H1 (cell line): ENCODE data around the gene TCHH. TPM values are rescaled to one million over a fixed set of nuclear protein-coding genes. Genes with fewer than 3 reads are reported as not detected.

Experiments
- CTCF ChIA-PET: fragments of 300-600 bp; sonication (Branson Sonifier 250); formaldehyde crosslinking; loops from one replicate; lab custom pipeline; 2021; ENCODE audit not compliant: partially characterized antibody; lab: Charles Lee
- POLR2A ChIA-PET: fragments of 300-600 bp; sonication (Branson Sonifier 250); formaldehyde crosslinking; loops from one replicate; lab custom pipeline; 2021; ENCODE audit warnings: inconsistent platforms; ENCODE audit not compliant: partially characterized antibody; lab: Charles Lee
- DNase-seq, 2 experiments: peaks; one replicate each; pipeline versions ENCODE4 v3.0.0 to v3.0.0-alpha.2; 2010 to 2022; ENCODE audit warnings: low spot score in 2 of 2, low read depth in 1 of 2, mixed read lengths in 1 of 2
- FAIRE-seq: peaks from 2 replicates; lab custom pipeline; 2011; peaks lifted over from hg19 to GRCh38; lab: Jason Lieb, UNC
- H2AFZ ChIP-seq: 2 replicates; pipeline ENCODE4 v1.8.1; 2012; ENCODE audit warnings: low read length, inconsistent platforms
- H2AK5ac ChIP-seq: 2 replicates; pipeline ENCODE4 v1.6.1; 2013; ENCODE audit warnings: low read depth, low read length
- H2BK120ac ChIP-seq: replicated peaks from 2 replicates; pipeline ENCODE3; 2013; ENCODE audit warnings: low read depth, low read length, inconsistent platforms
- H2BK12ac ChIP-seq: 2 replicates; pipeline ENCODE4 v1.6.1; 2013; ENCODE audit warnings: low read depth, low read length
- H2BK15ac ChIP-seq: 2 replicates; pipeline ENCODE4 v1.6.1; 2013; ENCODE audit warnings: low read length
- H2BK20ac ChIP-seq: 2 replicates; pipeline ENCODE4 v1.6.1; 2013; ENCODE audit warnings: low read length
- H2BK5ac ChIP-seq: 2 replicates; pipeline ENCODE4 v1.6.1; 2013; ENCODE audit warnings: low read depth, low read length
- H3K14ac ChIP-seq: 2 replicates; pipeline ENCODE4 v1.6.1; 2013; ENCODE audit warnings: inconsistent platforms; ENCODE audit not compliant: insufficient read length
- H3K18ac ChIP-seq: 2 replicates; pipeline ENCODE4 v1.6.1; 2013; ENCODE audit warnings: low read length; ENCODE audit errors: extremely low read depth
- H3K23ac ChIP-seq: 2 replicates; pipeline ENCODE4 v1.6.1; 2013; ENCODE audit warnings: inconsistent platforms; ENCODE audit not compliant: insufficient read length
- H3K23me2 ChIP-seq: 2 replicates; pipeline ENCODE4 v1.6.1; 2013; ENCODE audit warnings: low read depth, low read length
- H3K27ac ChIP-seq: 2 replicates; pipeline ENCODE4 v1.6.1; 2011; ENCODE audit warnings: low read depth, low read length, inconsistent platforms
- H3K27me3 ChIP-seq, 4 experiments: replicated peaks in 1 of 4; 1 replicate in 1 of 4; 2 replicates in 3 of 4; pipeline versions ENCODE4 v1.6.1 to v1.8.1; 2011 to 2013; ENCODE audit warnings: low read length in 3 of 4, mild to moderate bottlenecking in 3 of 4, inconsistent platforms in 2 of 4, mixed read lengths in 2 of 4, moderate library complexity in 1 of 4; ENCODE audit not compliant: control insufficient read depth in 3 of 4, insufficient read depth in 3 of 4; ENCODE audit errors: extremely low read depth in 1 of 4
- H3K36me3 ChIP-seq, 4 experiments: 2 replicates each; pipeline versions ENCODE4 v1.6.1 to v1.8.1; 2011 to 2013; ENCODE audit warnings: mild to moderate bottlenecking in 4 of 4, low read length in 3 of 4, moderate library complexity in 2 of 4, control low read depth in 1 of 4, inconsistent platforms in 1 of 4; ENCODE audit not compliant: insufficient read depth in 4 of 4, control insufficient read depth in 2 of 4
- H3K4ac ChIP-seq: replicated peaks from 2 replicates; pipeline ENCODE3; 2013; ENCODE audit warnings: low read length, low read depth, mixed read lengths, inconsistent platforms; ENCODE audit not compliant: insufficient read length
- H3K4me1 ChIP-seq, 4 experiments: replicated peaks in 1 of 4; 1 replicate in 1 of 4; 2 replicates in 3 of 4; pipeline versions ENCODE4 v1.6.1 to v1.8.1; 2011 to 2013; ENCODE audit warnings: low read length in 3 of 4, inconsistent platforms in 2 of 4, mixed read lengths in 1 of 4; ENCODE audit not compliant: insufficient read depth in 4 of 4, control insufficient read depth in 3 of 4
- H3K4me2 ChIP-seq, 2 experiments: 2 replicates each; pipeline versions ENCODE4 v1.6.1 to v1.8.1; 2011 to 2013; ENCODE audit warnings: low read depth in 2 of 2, low read length in 2 of 2, control low read depth in 1 of 2, inconsistent platforms in 1 of 2, mild to moderate bottlenecking in 1 of 2; ENCODE audit not compliant: insufficient read depth in 1 of 2
- H3K4me3 ChIP-seq, 4 experiments: fragments of 200-600, 300-600 bp in 1 of 4; sonication (generic), shearing (Covaris generic), sonication (Bioruptor Twin) in 1 of 4; 2 replicates each; pipeline versions ENCODE4 v1.5.1 to v1.8.1; 2011 to 2016; ENCODE audit warnings: low read length in 4 of 4, low read depth in 3 of 4, control low read depth in 2 of 4, inconsistent platforms in 2 of 4, mild to moderate bottlenecking in 2 of 4, mixed read lengths in 1 of 4, moderate library complexity in 1 of 4; ENCODE audit not compliant: insufficient read depth in 2 of 4; ENCODE audit errors: extremely low read depth in 1 of 4
- H3K56ac ChIP-seq: replicated peaks from 2 replicates; pipeline ENCODE3; 2013; ENCODE audit warnings: low read depth, mild to moderate bottlenecking, mixed read lengths, low read length, inconsistent platforms; ENCODE audit not compliant: insufficient read length
- H3K79me1 ChIP-seq: 2 replicates; pipeline ENCODE4 v1.6.1; 2013; ENCODE audit warnings: low read depth, low read length, control low read depth
- H3K79me2 ChIP-seq, 2 experiments: 2 replicates each; pipeline versions ENCODE4 v1.6.1 to v1.8.1; 2012 to 2013; ENCODE audit warnings: low read length in 2 of 2, mild to moderate bottlenecking in 2 of 2, inconsistent platforms in 1 of 2; ENCODE audit not compliant: insufficient read depth in 2 of 2, control insufficient read depth in 1 of 2
- H3K9ac ChIP-seq, 4 experiments: replicated peaks in 1 of 4; 1 replicate in 1 of 4; 2 replicates in 3 of 4; pipeline versions ENCODE4 v1.6.1 to v1.8.1; 2011 to 2013; ENCODE audit warnings: low read depth in 3 of 4, low read length in 3 of 4, control low read depth in 2 of 4, mild to moderate bottlenecking in 2 of 4, moderate library complexity in 2 of 4, inconsistent platforms in 1 of 4; ENCODE audit errors: extremely low read depth in 1 of 4
- H3K9me3 ChIP-seq, 2 experiments: 2 replicates each; pipeline versions ENCODE4 v1.6.1 to v1.8.1; 2012 to 2013; ENCODE audit warnings: mild to moderate bottlenecking in 2 of 2, moderate library complexity in 2 of 2, control low read depth in 1 of 2, inconsistent platforms in 1 of 2, low read depth in 1 of 2, low read length in 1 of 2, mixed read lengths in 1 of 2; ENCODE audit not compliant: insufficient read depth in 2 of 2
- H4K20me1 ChIP-seq, 2 experiments: replicated peaks in 1 of 2; 2 replicates each; pipeline versions ENCODE3 to v1.8.1; 2011 to 2013; ENCODE audit warnings: inconsistent platforms in 2 of 2, low read length in 2 of 2, mild to moderate bottlenecking in 1 of 2; ENCODE audit not compliant: insufficient read depth in 2 of 2, control insufficient read depth in 1 of 2
- H4K5ac ChIP-seq: 2 replicates; pipeline ENCODE4 v1.6.1; 2013; ENCODE audit warnings: low read length, low read depth, mixed read lengths, inconsistent platforms; ENCODE audit not compliant: insufficient read length
- H4K8ac ChIP-seq: 2 replicates; pipeline ENCODE4 v1.8.0; 2013; ENCODE audit warnings: mild to moderate bottlenecking, moderate library complexity, low read length, inconsistent platforms; ENCODE audit not compliant: insufficient read depth; ENCODE audit errors: extremely low read depth
- H4K91ac ChIP-seq: replicated peaks from 2 replicates; pipeline ENCODE3; 2013; ENCODE audit warnings: low read length, mixed read lengths, inconsistent platforms; ENCODE audit not compliant: insufficient read length
- HDAC2 ChIP-seq, 2 experiments: fragments of 300-600 bp in 1 of 2; sonication (generic) in 1 of 2; IDR thresholded peaks; 2 replicates each; pipeline ENCODE4 v1.6.1; 2011 to 2012; ENCODE audit warnings: low read depth in 2 of 2, low read length in 2 of 2, mild to moderate bottlenecking in 2 of 2, moderate library complexity in 2 of 2, borderline replicate concordance in 1 of 2, inconsistent platforms in 1 of 2
- NANOG ChIP-seq: IDR thresholded peaks from 2 replicates; pipeline ENCODE4 v1.6.1; 2011; ENCODE audit warnings: low read length, low read depth, mild to moderate bottlenecking, inconsistent platforms; ENCODE audit not compliant: insufficient read depth, poor library complexity, severe bottlenecking
- SIRT6 ChIP-seq: IDR thresholded peaks from one replicate; pipeline ENCODE4 v1.7.1; 2012; ENCODE audit warnings: low read length, inconsistent platforms
- SP1 ChIP-seq: IDR thresholded peaks from 2 replicates; pipeline ENCODE4 v1.6.1; 2011; ENCODE audit warnings: low read depth, low read length
- TEAD4 ChIP-seq: IDR thresholded peaks from 2 replicates; pipeline ENCODE4 v1.6.1; 2012; ENCODE audit warnings: low read depth, low read length, inconsistent platforms, mixed read lengths
- polyA plus RNA-seq, 7 experiments: library from polyadenylated mRNA; depleted of rRNA in 3 of 7; stranded (reverse) in 5 of 7; unstranded in 2 of 7; fragments of >200 nt in 5 of 7; fragments of 200-250 nt in 2 of 7; gene quantifications; 1 replicate in 5 of 7; 2 replicates in 1 of 7; 4 replicates in 1 of 7; pipeline versions ENCODE4 v1.2.1 to v1.2.3, GENCODE V29; 2011 to 2013; ENCODE audit warnings: missing spikeins in 2 of 7, mixed read lengths in 2 of 7
- total RNA-seq: library from RNA; stranded (reverse); fragmentation: NEBNext Ultra II Directional; extraction: Animal tissue kit (Norgen Biotek cat#: 25700); gene quantifications from 2 replicates; pipeline ENCODE4 v1.2.1, GENCODE V29; 2021

Gene TCHH
- total and polyA plus RNA-seq, 2 of the 8 experiments (the other 6 are each of a cell fraction or from before 2014, with no cell fraction given) = 0.02 to 0.07 TPM

DNA sequence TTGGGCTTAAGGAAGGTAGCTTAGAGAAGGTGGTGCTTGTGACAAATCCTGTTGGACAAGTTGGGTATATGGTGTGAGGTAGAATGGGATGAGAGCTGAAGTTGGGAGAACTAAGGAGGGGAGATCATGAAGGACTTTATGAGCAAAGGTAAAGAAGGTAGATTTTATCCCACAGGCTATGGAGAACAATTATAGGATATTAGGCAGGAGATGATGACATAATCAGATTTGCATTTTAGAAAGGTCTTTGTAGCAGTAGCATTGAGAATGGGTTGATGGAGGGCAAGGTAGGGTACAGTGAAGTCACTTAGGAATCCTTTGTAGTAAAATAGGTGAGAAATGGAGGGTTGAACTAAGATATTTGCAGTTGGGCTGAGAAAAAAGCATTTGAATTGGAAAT is 14.9 kb upstream of the TCHH start:
- peaks cover 47 to 63% of the 10 kb centered on the region in 2 experiments for H3K9me3 ChIP-seq
- H2AFZ ChIP-seq = no peak overlapping the region
- H3K79me2 ChIP-seq = no peaks in the 10 kb centered on the region
- no peak overlapping the region for H3K4me3 ChIP-seq
- no peak overlapping the region for H2BK20ac ChIP-seq
- H4K91ac ChIP-seq = no peak overlapping the region
- H3K56ac ChIP-seq = no peak overlapping the region
- H2BK120ac ChIP-seq = no peak overlapping the region
- no peaks in the 10 kb centered on the region for H3K23me2 ChIP-seq
- no peak overlapping the region for H4K8ac ChIP-seq
- H4K20me1 ChIP-seq = no peaks in the 10 kb centered on the region
- POLR2A ChIA-PET = interaction anchor here (0.5 kb wide), 1 partner anchor 103 kb away, joined by 3 read pairs; no protein-coding TSS in a partner anchor
- H3K23ac ChIP-seq = no peak overlapping the region
- H2BK12ac ChIP-seq = no peak overlapping the region
- no peak overlapping the region for H3K4ac ChIP-seq
- H2BK15ac ChIP-seq = no peak overlapping the region
- no peak overlapping the region for H3K9ac ChIP-seq
- no peak overlapping the region for H4K5ac ChIP-seq
- CTCF ChIA-PET = no interaction called here
- no peaks in the 10 kb centered on the region for H3K79me1 ChIP-seq
- no peak for DNase-seq
- H3K4me1 ChIP-seq = no peaks in the 10 kb centered on the region
- no peaks in the 10 kb centered on the region for H3K36me3 ChIP-seq
- no peak overlapping the region for H2AK5ac ChIP-seq
- no peak for FAIRE-seq
- H3K14ac ChIP-seq = no peak overlapping the region
- no peak overlapping the region for H3K18ac ChIP-seq
- no peaks in the 10 kb centered on the region for H3K27me3 ChIP-seq
- H3K4me2 ChIP-seq = no peak overlapping the region
- no peak for TF ChIP-seq SP1
- TF ChIP-seq NANOG = no peak
- TF ChIP-seq TEAD4 = no peak
- TF ChIP-seq SIRT6 = no peak
- no peak for TF ChIP-seq HDAC2 (IDR thresholded peaks at IDR 0.05; ENCODE audit: borderline replicate concordance in 1 of 2, low read depth in 2 of 2, low read length in 2 of 2)
- H2BK5ac ChIP-seq = no peak overlapping the region
- no peak overlapping the region for H3K27ac ChIP-seq
